GM21619 (cell line): ENCODE measurements around the gene LRRC25.
A peak's percentile ranks its signal among the peaks of the same experiment; 100 is the strongest.
"Not testable (repeated sequence)": the region's sequence is repeated elsewhere in the genome, so short reads cannot be mapped to it uniquely, and the experiment has no call there.

Experiments used
- ATAC-seq: cut with Tn5 transposase; IDR thresholded peaks from one replicate; pipeline ENCODE4 v1.9.1; 2021; ENCODE audit not compliant: unreplicated experiment

Gene LRRC25

GRCh38 chr19:18380843-18381242 lies 16.6 kb downstream of the LRRC25 start:
- ATAC-seq = no peak

- no peak for ATAC-seq
Observed at GRCh38 chr19:18379803-18380747, 17.3 kb downstream of the LRRC25 start.

- no peak for ATAC-seq
Observed at GRCh38 chr19:18377026-18377425, 20.4 kb downstream of the LRRC25 start.

GRCh38 chr19:18373892-18374629 lies 23.4 kb downstream of the LRRC25 start:
- ATAC-seq = peak; percentile 74

GRCh38 chr19:18373407-18373891 lies 24.0 kb downstream of the LRRC25 start:
- no peak for ATAC-seq

- no peak for ATAC-seq
Observed at GRCh38 chr19:18368504-18369222, 28.8 kb downstream of the LRRC25 start.

GRCh38 chr19:18366021-18366435 lies 31.4 kb downstream of the LRRC25 start:
- ATAC-seq = no peak

GRCh38 chr19:18364826-18365528 lies 32.4 kb downstream of the LRRC25 start:
- no peak for ATAC-seq

- not testable (repeated sequence) for ATAC-seq
Observed at GRCh38 chr19:18364277-18364825, 33.1 kb downstream of the LRRC25 start.

GRCh38 chr19:18363787-18364186 lies 33.6 kb downstream of the LRRC25 start:
- ATAC-seq = no peak

GRCh38 chr19:18362934-18363542 lies 34.4 kb downstream of the LRRC25 start:
- ATAC-seq = no peak

GRCh38 chr19:18361646-18362045 lies 35.8 kb downstream of the LRRC25 start:
- no peak for ATAC-seq

GRCh38 chr19:18357041-18357440 lies 40.4 kb downstream of the LRRC25 start:
- no peak for ATAC-seq

- not testable (repeated sequence) for ATAC-seq
Observed at GRCh38 chr19:18354743-18355142, 42.7 kb downstream of the LRRC25 start.

- no peak for ATAC-seq
Observed at GRCh38 chr19:18353378-18354005, 43.9 kb downstream of the LRRC25 start.

- no peak for ATAC-seq
Observed at GRCh38 chr19:18351544-18351943, 45.9 kb downstream of the LRRC25 start.

GRCh38 chr19:18350490-18350889 lies 46.9 kb downstream of the LRRC25 start:
- ATAC-seq = no peak

GRCh38 chr19:18349524-18350128 lies 47.8 kb downstream of the LRRC25 start:
- ATAC-seq = no peak

GRCh38 chr19:18348818-18349339 lies 48.5 kb downstream of the LRRC25 start:
- ATAC-seq = not testable (repeated sequence)
